ENCODE results near the gene PTGIS.

The PTGIS gene

DNA sequence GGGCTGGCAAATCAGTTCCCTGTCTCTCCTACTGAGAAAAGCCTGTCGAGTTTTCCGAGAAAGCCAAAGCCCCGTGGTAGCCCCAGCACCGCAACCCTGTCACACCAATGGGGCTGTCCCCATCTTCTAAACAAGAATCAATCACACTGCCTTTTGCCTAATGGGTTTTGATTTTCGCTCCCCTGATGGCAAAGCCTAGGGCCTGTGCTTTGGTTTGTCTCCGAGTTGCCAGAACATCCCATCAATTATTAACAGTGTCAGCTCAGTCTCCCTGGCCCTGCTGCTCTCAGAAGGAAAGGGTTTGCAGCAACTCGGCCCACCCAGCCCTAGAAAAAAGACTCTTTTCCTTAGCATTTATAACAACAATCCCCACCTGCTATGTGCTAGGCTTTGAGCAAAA lies 89.7 kb downstream of the PTGIS start:
- TF ChIP-seq, protein P1, sequence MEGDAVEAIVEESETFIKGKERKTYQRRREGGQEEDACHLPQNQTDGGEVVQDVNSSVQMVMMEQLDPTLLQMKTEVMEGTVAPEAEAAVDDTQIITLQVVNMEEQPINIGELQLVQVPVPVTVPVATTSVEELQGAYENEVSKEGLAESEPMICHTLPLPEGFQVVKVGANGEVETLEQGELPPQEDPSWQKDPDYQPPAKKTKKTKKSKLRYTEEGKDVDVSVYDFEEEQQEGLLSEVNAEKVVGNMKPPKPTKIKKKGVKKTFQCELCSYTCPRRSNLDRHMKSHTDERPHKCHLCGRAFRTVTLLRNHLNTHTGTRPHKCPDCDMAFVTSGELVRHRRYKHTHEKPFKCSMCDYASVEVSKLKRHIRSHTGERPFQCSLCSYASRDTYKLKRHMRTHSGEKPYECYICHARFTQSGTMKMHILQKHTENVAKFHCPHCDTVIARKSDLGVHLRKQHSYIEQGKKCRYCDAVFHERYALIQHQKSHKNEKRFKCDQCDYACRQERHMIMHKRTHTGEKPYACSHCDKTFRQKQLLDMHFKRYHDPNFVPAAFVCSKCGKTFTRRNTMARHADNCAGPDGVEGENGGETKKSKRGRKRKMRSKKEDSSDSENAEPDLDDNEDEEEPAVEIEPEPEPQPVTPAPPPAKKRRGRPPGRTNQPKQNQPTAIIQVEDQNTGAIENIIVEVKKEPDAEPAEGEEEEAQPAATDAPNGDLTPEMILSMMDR (IDR thresholded peaks at IDR 0.05; ENCODE audit: control insufficient read depth, extremely low read depth, insufficient read depth): no peak
- H3K4me3 ChIP-seq (ENCODE audit: low read depth, low read length): no peak overlapping the region
- DNase-seq (ENCODE audit: low read depth): no peak

DNA sequence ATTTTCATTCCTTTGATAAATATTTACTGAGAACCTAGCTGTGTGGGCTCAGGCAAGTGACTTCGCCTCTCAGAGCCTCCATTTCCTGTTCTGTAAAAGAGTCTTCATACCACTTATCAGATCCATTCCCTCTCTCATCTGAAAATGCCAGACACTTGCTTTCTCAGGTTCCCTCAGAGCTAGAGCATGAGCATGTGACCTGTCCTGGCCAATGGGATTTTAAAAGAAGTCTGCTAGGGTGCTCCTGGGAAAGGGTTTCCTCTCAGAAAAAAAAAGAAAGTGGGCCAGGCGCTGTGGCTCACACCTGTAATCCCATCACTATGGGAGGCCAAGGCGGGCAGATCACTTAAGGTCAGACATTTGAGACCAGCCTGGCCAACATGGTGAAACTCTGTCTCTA lies 90.7 kb downstream of the PTGIS start:
- no peak for DNase-seq (ENCODE audit: low read depth)
- TF ChIP-seq, protein P1 (IDR thresholded peaks at IDR 0.05; ENCODE audit: control insufficient read depth, extremely low read depth, insufficient read depth): no peak
- H3K4me3 ChIP-seq (ENCODE audit: low read depth, low read length): no peak overlapping the region

DNA sequence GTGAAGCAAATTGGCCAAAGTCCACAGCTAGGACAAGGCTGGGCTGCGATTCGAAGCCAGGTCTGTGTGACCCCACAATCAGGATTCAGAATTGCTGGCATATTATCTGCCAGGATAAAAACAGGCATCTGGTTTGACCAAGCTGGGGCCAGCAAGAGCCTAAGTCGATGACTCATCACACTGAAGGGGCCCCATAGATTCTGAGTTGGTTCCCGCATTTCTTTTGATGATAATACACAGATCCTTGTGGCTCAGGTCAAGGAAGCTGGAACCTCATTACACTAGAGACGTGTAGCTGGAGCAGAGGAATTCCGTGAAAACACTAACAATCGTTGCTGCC lies 92.0 kb downstream of the PTGIS start:
- TF ChIP-seq, protein P1 (IDR thresholded peaks at IDR 0.05; ENCODE audit: control insufficient read depth, extremely low read depth, insufficient read depth): no peak
- DNase-seq (ENCODE audit: low read depth): no peak
- H3K4me3 ChIP-seq (ENCODE audit: low read depth, low read length): no peak overlapping the region

DNA sequence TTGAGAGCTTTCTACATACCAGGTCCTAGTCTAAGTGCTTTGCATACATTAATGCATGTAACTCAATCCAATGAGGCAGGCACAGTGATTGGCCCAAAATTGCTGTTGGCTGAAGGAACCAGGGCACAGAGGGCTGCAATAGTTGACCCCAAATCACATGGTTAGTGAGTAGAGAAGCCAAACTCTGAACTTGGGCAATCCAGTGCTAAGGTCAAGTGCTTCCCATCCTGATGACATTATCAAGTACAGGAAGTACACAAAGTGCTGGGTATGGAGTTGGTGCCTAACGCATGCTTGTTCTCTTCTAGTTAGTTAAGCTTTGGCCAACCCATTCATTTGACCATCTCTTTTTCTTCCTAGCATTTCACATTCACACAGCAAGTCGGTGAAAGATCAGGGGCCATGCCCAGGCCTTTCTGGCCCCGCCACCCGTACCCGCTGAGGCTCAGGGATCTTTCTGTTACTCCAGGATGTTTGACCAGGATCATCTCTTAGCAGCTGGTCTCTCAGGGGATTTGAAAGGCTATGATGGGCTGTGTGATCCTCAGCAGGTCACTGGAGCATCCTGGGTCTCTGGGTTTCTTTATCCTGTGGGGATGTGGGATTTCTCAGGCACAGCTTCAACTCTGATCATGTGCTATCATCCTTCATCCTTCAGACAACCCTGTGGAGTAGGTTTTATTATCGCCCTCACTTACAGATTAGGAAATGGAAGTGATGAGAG lies 92.5 kb downstream of the PTGIS start:
- TF ChIP-seq, protein P1 (IDR thresholded peaks at IDR 0.05; ENCODE audit: control insufficient read depth, extremely low read depth, insufficient read depth): no peak
- DNase-seq (ENCODE audit: low read depth): no peak
- no peak overlapping the region for H3K4me3 ChIP-seq (ENCODE audit: low read depth, low read length)

DNA sequence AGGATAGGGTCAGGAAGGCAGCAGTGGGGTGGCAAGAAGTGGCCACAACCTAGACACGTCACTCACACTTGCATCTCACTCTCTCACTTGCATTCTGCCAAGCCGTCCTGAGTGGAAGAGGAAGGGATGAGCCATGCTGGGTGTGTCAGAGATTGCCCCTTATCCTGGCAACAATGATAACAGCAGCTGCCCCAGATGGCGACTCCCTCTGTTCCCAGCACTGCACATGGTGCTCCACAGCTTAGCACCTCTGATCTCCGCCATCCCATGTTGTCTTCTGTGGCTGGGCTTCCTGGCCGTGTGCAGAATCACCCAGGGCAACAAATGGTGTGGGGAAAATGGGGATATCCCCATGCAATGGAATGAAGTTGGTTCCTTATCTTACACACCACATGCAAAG lies 96.5 kb downstream of the PTGIS start:
- TF ChIP-seq, protein P1 (IDR thresholded peaks at IDR 0.05; ENCODE audit: control insufficient read depth, extremely low read depth, insufficient read depth): no peak
- no peak overlapping the region for H3K4me3 ChIP-seq (ENCODE audit: low read depth, low read length)
- DNase-seq (ENCODE audit: low read depth): no peak

DNA sequence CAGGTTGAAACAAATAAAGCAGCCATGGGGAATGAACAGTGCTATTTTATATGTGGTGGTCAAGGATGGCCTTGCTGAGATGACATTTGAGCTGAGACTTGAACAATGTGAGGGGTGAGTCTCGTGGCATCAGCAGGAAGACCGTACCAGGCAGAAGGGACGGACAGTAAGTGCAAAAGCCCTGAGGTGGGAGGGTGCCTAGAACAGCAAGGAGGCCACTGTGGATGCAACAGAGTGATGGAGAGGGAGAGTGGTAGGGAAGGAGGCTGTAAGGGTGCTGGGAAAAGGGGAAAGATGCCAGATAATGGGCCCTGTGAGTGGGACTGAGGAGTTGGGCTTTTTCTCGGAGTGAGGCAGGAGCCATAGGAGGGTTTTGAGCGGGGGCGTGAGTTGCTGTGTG lies 97.0 kb downstream of the PTGIS start:
- TF ChIP-seq, protein P1 (IDR thresholded peaks at IDR 0.05; ENCODE audit: control insufficient read depth, extremely low read depth, insufficient read depth): no peak
- no peak for DNase-seq (ENCODE audit: low read depth)
- H3K4me3 ChIP-seq (ENCODE audit: low read depth, low read length): no peak overlapping the region

DNA sequence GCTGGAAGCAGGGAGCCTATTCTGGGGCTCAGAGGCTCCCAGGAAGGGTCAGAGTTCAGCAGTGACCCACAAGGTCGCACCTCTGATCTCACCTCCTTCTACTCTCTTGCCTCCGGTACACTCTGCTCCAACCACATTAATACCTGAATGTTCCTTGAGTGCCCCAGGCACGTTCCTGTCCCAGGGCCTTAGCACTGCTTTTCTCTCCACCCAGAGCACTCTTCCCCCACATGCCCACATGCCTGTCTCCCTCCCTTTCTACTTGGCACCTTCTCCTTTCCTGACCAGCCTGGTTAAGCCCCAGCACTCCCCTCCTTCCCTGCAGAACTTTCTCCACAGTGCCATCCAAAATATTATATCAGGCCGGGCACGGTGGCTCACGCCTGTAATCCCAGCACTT lies 98.9 kb downstream of the PTGIS start:
- TF ChIP-seq, protein P1 (IDR thresholded peaks at IDR 0.05; ENCODE audit: control insufficient read depth, extremely low read depth, insufficient read depth): no peak
- no peak overlapping the region for H3K4me3 ChIP-seq (ENCODE audit: low read depth, low read length)
- no peak for DNase-seq (ENCODE audit: low read depth)
